Endothelial cell (in vitro differentiated cells): ENCODE measurements around the gene ATG7. TPM values are rescaled to one million over a fixed set of nuclear protein-coding genes. Genes with fewer than 3 reads are reported as not detected.
A peak's percentile ranks its signal among the peaks of the same experiment; 100 is the strongest.

Experiments
- DNase-seq: peaks from one replicate; pipeline ENCODE4 v3.0.0; 2021; ENCODE audit warnings: low spot score
- H3K27ac Mint-ChIP-seq: one replicate; pipeline ENCODE4 v1.8.0; 2021; ENCODE audit warnings: mixed read lengths, inconsistent platforms; ENCODE audit not compliant: unreplicated experiment
- H3K27me3 Mint-ChIP-seq: one replicate; pipeline ENCODE4 v1.8.0; 2021; ENCODE audit warnings: mild to moderate bottlenecking, moderate library complexity, mixed read lengths, inconsistent platforms; ENCODE audit not compliant: unreplicated experiment
- H3K36me3 Mint-ChIP-seq: one replicate; pipeline ENCODE4 v1.8.0; 2021; ENCODE audit warnings: mild to moderate bottlenecking, low read depth, mixed read lengths, inconsistent platforms; ENCODE audit not compliant: unreplicated experiment
- H3K4me1 Mint-ChIP-seq: one replicate; pipeline ENCODE4 v1.8.0; 2021; ENCODE audit warnings: mild to moderate bottlenecking, mixed read lengths, inconsistent platforms; ENCODE audit not compliant: unreplicated experiment
- H3K4me3 Mint-ChIP-seq: one replicate; pipeline ENCODE4 v1.8.0; 2021; ENCODE audit warnings: mild to moderate bottlenecking, mixed read lengths, inconsistent platforms; ENCODE audit not compliant: unreplicated experiment
- H3K9me3 Mint-ChIP-seq: one replicate; pipeline ENCODE4 v1.8.0; 2021; ENCODE audit warnings: mixed read lengths, inconsistent platforms; ENCODE audit not compliant: unreplicated experiment
- total RNA-seq: library from RNA; stranded (reverse); fragmentation: NEBNext Ultra II Directional; extraction: Animal tissue kit (Norgen Biotek cat#: 25700); gene quantifications from one replicate; pipeline ENCODE4 v1.2.1, GENCODE V29; 2021; ENCODE audit not compliant: unreplicated experiment
- TF ChIP-seq, protein P1 (sequence below): fragments of 200-600 bp; sonication (generic); IDR thresholded peaks from one replicate; pipeline ENCODE4 v1.5.0; 2021; ENCODE audit warnings: antibody characterized with exemption; ENCODE audit not compliant: unreplicated experiment

The ATG7 gene
- total RNA-seq, 1 donor from 2014 or later, result 30.6 TPM

- H3K27ac Mint-ChIP-seq, result peak overlapping the region; percentile 24
- no peaks in the 10 kb centered on the region for H3K9me3 Mint-ChIP-seq
- TF ChIP-seq, protein P1, sequence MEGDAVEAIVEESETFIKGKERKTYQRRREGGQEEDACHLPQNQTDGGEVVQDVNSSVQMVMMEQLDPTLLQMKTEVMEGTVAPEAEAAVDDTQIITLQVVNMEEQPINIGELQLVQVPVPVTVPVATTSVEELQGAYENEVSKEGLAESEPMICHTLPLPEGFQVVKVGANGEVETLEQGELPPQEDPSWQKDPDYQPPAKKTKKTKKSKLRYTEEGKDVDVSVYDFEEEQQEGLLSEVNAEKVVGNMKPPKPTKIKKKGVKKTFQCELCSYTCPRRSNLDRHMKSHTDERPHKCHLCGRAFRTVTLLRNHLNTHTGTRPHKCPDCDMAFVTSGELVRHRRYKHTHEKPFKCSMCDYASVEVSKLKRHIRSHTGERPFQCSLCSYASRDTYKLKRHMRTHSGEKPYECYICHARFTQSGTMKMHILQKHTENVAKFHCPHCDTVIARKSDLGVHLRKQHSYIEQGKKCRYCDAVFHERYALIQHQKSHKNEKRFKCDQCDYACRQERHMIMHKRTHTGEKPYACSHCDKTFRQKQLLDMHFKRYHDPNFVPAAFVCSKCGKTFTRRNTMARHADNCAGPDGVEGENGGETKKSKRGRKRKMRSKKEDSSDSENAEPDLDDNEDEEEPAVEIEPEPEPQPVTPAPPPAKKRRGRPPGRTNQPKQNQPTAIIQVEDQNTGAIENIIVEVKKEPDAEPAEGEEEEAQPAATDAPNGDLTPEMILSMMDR, result no peak
- peaks cover 11% of the 10 kb centered on the region for H3K36me3 Mint-ChIP-seq
- H3K27me3 Mint-ChIP-seq, result peaks cover 8% of the 10 kb centered on the region
- H3K4me3 Mint-ChIP-seq, result no peak overlapping the region
- DNase-seq, result no peak
- peaks cover 49% of the 10 kb centered on the region for H3K4me1 Mint-ChIP-seq
Measured at GRCh38 chr3:11547498-11547897, 275.3 kb downstream of the ATG7 start.

GRCh38 chr3:11548721-11549131 is 276.5 kb downstream of the ATG7 start:
- H3K36me3 Mint-ChIP-seq, result peaks cover 21% of the 10 kb centered on the region
- H3K4me3 Mint-ChIP-seq, result no peak overlapping the region
- H3K9me3 Mint-ChIP-seq, result no peaks in the 10 kb centered on the region
- TF ChIP-seq, protein P1, result no peak
- no peak overlapping the region for H3K27ac Mint-ChIP-seq
- H3K4me1 Mint-ChIP-seq, result peaks cover 50% of the 10 kb centered on the region
- H3K27me3 Mint-ChIP-seq, result peaks cover 8% of the 10 kb centered on the region
- DNase-seq, result no peak

GRCh38 chr3:11549580-11550140 is 277.5 kb downstream of the ATG7 start:
- Mint-ChIP-seq H3K4me3 (no peak overlapping the region), H3K27me3 (peaks cover 8% of the 10 kb centered on the region), H3K9me3 (no peaks in the 10 kb centered on the region), H3K4me1 (peaks cover 49% of the 10 kb centered on the region), H3K27ac (peak overlapping the region; percentile 5), H3K36me3 (peaks cover 21% of the 10 kb centered on the region)
- DNase-seq, result no peak
- TF ChIP-seq, protein P1, result no peak

GRCh38 chr3:11551036-11551435 is 278.8 kb downstream of the ATG7 start:
- peak overlapping the region; percentile 49 for H3K4me3 Mint-ChIP-seq
- no peak overlapping the region for H3K27ac Mint-ChIP-seq
- H3K4me1 Mint-ChIP-seq, result peaks cover 51% of the 10 kb centered on the region
- H3K36me3 Mint-ChIP-seq, result peaks cover 27% of the 10 kb centered on the region
- H3K9me3 Mint-ChIP-seq, result no peaks in the 10 kb centered on the region
- peaks cover 10% of the 10 kb centered on the region for H3K27me3 Mint-ChIP-seq
- TF ChIP-seq, protein P1, result no peak
- no peak for DNase-seq
